Thyroid gland (tissue), 4 donors: Measurements from ENCODE around the gene CCDC88C.

Experiments used
- POLR2A ChIP-seq, 2 donors: fragments of 450-650 bp; IDR thresholded peaks; one replicate each; pipeline ENCODE4 v1.6.1; 2017; ENCODE audit warnings: antibody characterized with exemption in 2 of 2, mild to moderate bottlenecking in 2 of 2, moderate library complexity in 1 of 2
- TF ChIP-seq, protein P1 (sequence below), 6 experiments: fragments of 200-600 bp in 3 of 6; fragments of 450-650 bp in 3 of 6; sonication (generic) in 3 of 6; IDR thresholded peaks; one replicate each; pipeline ENCODE4 v1.5.1; 2016 to 2019; ENCODE audit warnings: antibody characterized with exemption in 6 of 6, mild to moderate bottlenecking in 2 of 6, inconsistent platforms in 1 of 6, moderate library complexity in 1 of 6

DNA sequence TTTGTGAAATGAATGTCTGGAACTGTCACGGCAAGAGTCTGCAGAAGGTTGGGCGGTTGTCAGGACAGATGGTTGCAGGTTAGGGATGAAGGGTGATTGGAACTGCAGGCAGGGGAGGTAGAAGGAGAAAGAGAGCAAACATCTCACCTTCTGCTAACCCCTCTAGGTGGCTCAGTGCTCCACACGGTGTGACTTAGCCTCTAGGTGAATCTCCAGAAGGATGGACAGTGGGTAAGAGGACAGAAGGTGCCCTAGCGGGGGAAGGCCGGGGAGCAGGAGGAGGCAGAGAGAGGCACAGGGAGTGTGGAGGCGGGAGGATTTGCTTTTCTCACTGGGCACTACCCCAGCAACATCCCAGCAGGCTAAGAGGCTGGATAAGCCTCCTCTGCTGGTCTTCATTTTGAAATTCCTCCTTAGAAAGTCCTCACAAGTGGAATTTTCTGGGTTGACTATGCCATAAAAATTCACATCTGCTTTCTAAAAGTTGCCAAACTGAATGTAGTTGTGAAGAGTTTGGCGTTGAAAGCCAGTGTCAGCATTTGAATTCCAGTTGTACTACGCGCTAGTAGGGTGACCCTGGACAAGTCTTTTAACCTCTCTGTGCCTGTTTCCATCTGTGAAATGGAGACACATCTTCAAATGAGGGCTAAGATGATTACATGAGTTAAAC lies 162.5 kb downstream of the CCDC88C start:
- TF ChIP-seq POLR2A (IDR thresholded peaks at IDR 0.05) = no peak
- TF ChIP-seq, protein P1, sequence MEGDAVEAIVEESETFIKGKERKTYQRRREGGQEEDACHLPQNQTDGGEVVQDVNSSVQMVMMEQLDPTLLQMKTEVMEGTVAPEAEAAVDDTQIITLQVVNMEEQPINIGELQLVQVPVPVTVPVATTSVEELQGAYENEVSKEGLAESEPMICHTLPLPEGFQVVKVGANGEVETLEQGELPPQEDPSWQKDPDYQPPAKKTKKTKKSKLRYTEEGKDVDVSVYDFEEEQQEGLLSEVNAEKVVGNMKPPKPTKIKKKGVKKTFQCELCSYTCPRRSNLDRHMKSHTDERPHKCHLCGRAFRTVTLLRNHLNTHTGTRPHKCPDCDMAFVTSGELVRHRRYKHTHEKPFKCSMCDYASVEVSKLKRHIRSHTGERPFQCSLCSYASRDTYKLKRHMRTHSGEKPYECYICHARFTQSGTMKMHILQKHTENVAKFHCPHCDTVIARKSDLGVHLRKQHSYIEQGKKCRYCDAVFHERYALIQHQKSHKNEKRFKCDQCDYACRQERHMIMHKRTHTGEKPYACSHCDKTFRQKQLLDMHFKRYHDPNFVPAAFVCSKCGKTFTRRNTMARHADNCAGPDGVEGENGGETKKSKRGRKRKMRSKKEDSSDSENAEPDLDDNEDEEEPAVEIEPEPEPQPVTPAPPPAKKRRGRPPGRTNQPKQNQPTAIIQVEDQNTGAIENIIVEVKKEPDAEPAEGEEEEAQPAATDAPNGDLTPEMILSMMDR (IDR thresholded peaks at IDR 0.05) = no peak
